Esophagus (tissue), 2 donors: ENCODE results near the gene FANCC. TPM values are rescaled to one million over a fixed set of nuclear protein-coding genes. Genes with fewer than 3 reads are reported as not detected.

Experiments used
- H3K27ac ChIP-seq, 2 donors: one replicate each; pipeline ENCODE4 v1.5.1; 2013; ENCODE audit warnings: low read depth in 2 of 2, mild to moderate bottlenecking in 2 of 2, inconsistent platforms in 1 of 2, low read length in 1 of 2, moderate library complexity in 1 of 2
- H3K27me3 ChIP-seq, 2 donors: one replicate each; pipeline ENCODE4 v1.6.1; 2013; ENCODE audit warnings: low read length in 2 of 2, control low read depth in 1 of 2, mild to moderate bottlenecking in 1 of 2; ENCODE audit not compliant: insufficient read depth in 2 of 2, control insufficient read depth in 1 of 2
- H3K36me3 ChIP-seq, 2 donors: one replicate each; pipeline ENCODE4 v1.6.1; 2013; ENCODE audit warnings: low read length in 1 of 2; ENCODE audit not compliant: control insufficient read depth in 2 of 2, insufficient read depth in 2 of 2
- H3K4me1 ChIP-seq, 2 donors: one replicate each; pipeline ENCODE4 v1.6.1; 2013; ENCODE audit warnings: low read length in 1 of 2; ENCODE audit not compliant: control insufficient read depth in 2 of 2, insufficient read depth in 2 of 2
- H3K4me3 ChIP-seq, 2 donors: one replicate each; pipeline ENCODE4 v1.5.1; 2013; ENCODE audit warnings: low read length in 2 of 2, mild to moderate bottlenecking in 2 of 2, low read depth in 1 of 2, moderate library complexity in 1 of 2
- H3K9me3 ChIP-seq, 2 donors: one replicate each; pipeline ENCODE4 v1.6.1; 2013; ENCODE audit warnings: mild to moderate bottlenecking in 2 of 2, low read depth in 1 of 2, low read length in 1 of 2, moderate library complexity in 1 of 2; ENCODE audit not compliant: control insufficient read depth in 2 of 2, insufficient read depth in 1 of 2
- WGBS, 2 donors: extraction: QIAGEN DNeasy Blood & Tissue Kit; methylation state at CpG; one replicate each; pipeline ENCODE4 v1.1.7; 2013; 5-methylcytosine and 5-hydroxymethylcytosine counted together
- polyA plus RNA-seq, 2 donors: library from polyadenylated mRNA; stranded (reverse); fragments of 200-250 nt; gene quantifications; one replicate each; pipeline ENCODE4 v1.2.3, GENCODE V29; 2013
- donor health status: healthy with polysubstance abuse.
- donor health status: Bipolar disorder and iron deficiency.

FANCC gene
- polyA plus RNA-seq, 2 donors, result 2.5 to 3.6 TPM

DNA sequence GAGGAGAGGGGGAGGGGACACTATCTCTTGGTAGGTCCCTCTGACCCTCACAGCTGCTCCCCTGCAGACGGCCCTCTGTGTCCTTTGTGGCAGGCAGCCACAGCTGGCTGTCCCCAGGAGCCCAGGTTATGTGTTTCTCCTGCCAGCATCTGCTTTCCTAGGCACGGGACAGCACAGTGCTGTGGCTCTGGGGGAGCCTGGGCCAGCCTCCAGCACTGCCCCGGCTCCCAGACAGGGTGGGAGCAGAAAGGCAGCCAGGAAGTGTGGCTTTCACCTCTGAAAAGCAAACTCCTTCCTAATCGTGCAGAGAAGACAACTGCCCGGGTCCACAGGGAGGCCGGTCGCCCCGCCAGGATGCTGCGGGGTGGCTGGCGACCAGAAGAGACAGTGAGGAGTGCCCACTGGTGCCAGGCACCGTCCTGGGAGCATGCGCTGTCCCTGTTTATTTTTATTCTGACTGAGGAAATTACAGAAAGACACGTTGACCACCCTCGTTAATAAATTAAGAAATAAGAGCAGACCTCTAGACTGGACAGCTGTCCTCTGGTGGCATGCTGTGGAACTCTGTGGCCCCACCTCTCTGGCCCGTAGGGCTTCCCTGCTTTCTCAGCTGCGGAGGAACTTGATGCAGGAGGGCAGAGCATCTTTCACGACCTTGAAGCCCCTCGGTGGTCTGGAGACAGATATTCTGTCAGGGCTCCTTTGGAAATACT lies 240.3 kb downstream of the FANCC start:
- Histone ChIP-seq H3K36me3 (peaks cover 6 to 27% of the 10 kb centered on the region in 2 donors), H3K4me3 (no peak overlapping the region), H3K9me3 (no peaks in the 10 kb centered on the region), H3K4me1 (peaks cover 15 to 31% of the 10 kb centered on the region in 2 donors), H3K27ac (peak overlapping the region; percentile 76 to 86), H3K27me3 (no peaks in the 10 kb centered on the region)
- WGBS, 2 donors, result 30 to 41% methylated on average over 18 of the region's 18 CpGs

DNA sequence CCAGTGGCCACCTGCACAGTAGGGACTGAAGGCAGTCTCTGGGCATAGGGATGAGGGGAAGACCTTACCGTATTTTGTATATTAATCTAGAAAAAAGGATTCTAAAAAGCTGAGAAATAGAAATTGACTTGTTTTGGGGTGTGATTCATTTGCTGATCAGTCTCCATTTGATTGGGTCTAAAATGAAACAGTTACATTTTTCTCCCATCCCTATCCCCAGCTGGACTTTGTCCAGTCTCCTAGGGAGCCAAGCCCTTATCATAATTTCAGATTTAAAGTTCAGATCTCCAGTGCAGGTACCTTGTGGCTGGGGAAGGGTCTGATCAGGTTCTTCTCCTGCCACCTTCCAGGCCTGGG lies 240.8 kb downstream of the FANCC start:
- peaks cover under 1 to 22% of the 10 kb centered on the region in 2 donors for H3K36me3 ChIP-seq
- H3K9me3 ChIP-seq, result no peaks in the 10 kb centered on the region
- H3K27me3 ChIP-seq, result no peaks in the 10 kb centered on the region
- H3K27ac ChIP-seq, result peak overlapping the region; percentile 76 to 86
- H3K4me1 ChIP-seq, result peaks cover 15 to 26% of the 10 kb centered on the region in 2 donors
- no peak overlapping the region for H3K4me3 ChIP-seq
- WGBS, 2 donors, result 38 to 41% methylated on average over 1 of the region's 1 CpG

DNA sequence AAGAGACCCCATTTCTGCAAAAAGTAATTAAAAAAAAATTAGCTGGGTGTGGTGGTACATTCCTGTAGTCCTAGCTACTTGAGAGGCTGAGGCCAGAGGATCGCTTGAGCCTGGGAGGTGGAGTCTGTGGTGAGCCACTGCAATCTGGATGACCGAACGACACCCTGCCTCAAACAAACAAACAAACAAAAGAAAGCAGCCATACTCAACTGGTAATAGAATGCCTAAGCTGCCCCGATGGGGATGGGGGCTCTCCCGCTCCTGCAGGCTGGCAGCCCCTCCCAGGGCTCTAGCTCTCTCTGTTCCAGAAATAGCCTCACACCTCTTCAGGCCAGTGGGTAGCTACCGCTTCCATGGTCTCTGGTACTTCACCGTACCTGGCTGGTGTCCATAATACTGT lies 241.8 kb downstream of the FANCC start:
- 55 to 66% methylated on average over 7 of the region's 7 CpGs for WGBS, 2 donors

DNA sequence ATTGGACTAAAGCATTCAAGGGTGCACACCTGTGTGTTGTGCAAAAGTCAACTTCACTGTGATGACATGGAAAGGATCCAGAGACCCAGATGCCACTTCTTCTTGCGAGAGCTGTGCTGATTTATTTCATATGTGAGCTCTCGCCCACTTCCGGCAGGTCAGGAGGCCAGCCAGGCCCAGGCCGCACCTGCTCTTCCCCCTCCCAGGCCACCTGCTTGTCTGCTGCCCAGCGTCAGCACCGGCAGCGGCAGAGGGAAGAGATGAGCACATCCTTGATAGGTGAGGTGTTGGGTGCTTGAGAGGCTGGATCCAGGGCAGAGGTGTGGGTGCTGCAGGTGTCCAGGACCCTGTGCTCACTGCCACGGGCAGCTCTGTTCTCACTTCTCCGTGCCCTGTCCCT lies 242.9 kb downstream of the FANCC start:
- Histone ChIP-seq H3K27ac (peak overlapping the region; percentile 53), H3K4me1 (peaks cover 13 to 26% of the 10 kb centered on the region in 2 donors)
- WGBS, 2 donors, result 45 to 51% methylated on average over 9 of the region's 9 CpGs

More for the DNA sequence above, 241.8 kb downstream of the FANCC start:
- Histone ChIP-seq H3K27me3 (no peaks in the 10 kb centered on the region), H3K27ac (peak overlapping the region; percentile 20 to 68), H3K4me3 (no peak overlapping the region), H3K36me3 (peaks cover 0 to 17% of the 10 kb centered on the region in 2 donors), H3K9me3 (no peaks in the 10 kb centered on the region), H3K4me1 (peaks cover 15 to 22% of the 10 kb centered on the region in 2 donors)

DNA sequence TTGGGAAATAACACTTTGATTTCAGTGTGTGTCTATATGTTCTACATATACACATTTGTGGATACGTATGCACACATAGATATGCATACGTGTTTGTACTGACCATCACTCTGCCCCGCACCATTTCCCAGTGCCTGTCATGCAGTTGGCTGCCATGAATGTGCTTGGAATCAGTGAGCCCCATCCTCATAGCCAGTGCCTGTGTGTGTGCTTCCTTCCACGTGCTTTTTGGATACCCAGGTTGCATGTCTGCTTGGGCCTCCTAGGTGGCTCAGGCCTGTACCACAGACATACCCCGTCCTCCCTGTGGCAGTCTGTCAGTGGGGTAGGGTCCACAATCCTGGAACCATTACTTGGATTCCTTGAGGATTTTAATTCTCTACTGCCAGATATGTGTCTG lies 243.6 kb downstream of the FANCC start:
- Histone ChIP-seq H3K36me3 (peaks cover 0 to 20% of the 10 kb centered on the region in 2 donors), H3K4me3 (no peak overlapping the region), H3K27me3 (no peaks in the 10 kb centered on the region), H3K4me1 (peaks cover 13 to 27% of the 10 kb centered on the region in 2 donors), H3K9me3 (no peaks in the 10 kb centered on the region), H3K27ac (peak overlapping the region; percentile 53)
- 49 to 70% methylated on average over 5 of the region's 5 CpGs for WGBS, 2 donors

More for the DNA sequence above, 242.9 kb downstream of the FANCC start:
- H3K4me3 ChIP-seq, result no peak overlapping the region
- peaks cover 0 to 19% of the 10 kb centered on the region in 2 donors for H3K36me3 ChIP-seq
- H3K9me3 ChIP-seq, result no peaks in the 10 kb centered on the region
- H3K27me3 ChIP-seq, result no peaks in the 10 kb centered on the region

DNA sequence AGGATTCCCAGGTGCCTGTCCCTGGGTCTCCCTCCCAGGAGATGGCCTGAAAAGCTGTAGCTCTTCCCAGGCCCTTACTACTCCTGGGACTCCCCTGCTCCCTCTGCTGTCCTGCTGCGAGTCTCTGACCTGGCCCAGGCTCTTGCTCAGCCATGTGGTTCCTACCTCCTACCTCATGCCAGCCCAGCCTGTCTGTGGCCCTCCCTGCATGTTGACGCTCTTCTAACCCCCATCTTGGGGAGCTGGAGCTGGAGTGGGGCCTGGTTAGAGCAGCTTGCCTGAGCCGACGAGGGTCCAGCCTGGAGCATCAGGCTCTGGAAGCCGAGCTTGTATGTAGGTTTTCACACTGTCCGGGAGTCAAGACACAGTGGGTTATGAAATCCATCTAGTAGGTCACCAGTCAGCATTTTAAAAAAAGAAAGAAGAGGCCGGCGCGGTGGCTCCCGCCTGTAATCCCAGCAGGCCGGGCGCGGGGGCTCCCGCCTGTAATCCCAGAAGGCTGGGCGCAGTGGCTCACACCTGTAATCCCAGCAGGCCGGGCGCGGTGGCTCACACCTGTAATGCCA lies 244.4 kb downstream of the FANCC start:
- H3K9me3 ChIP-seq, result no peaks in the 10 kb centered on the region
- H3K4me1 ChIP-seq, result peaks cover 13 to 23% of the 10 kb centered on the region in 2 donors
- H3K27me3 ChIP-seq, result no peaks in the 10 kb centered on the region
- H3K27ac ChIP-seq, result peak overlapping the region; percentile 14 to 76
- 79 to 80% methylated on average over 18 of the region's 18 CpGs for WGBS, 2 donors
- H3K4me3 ChIP-seq, result no peak overlapping the region
- H3K36me3 ChIP-seq, result peaks cover 0 to 20% of the 10 kb centered on the region in 2 donors

DNA sequence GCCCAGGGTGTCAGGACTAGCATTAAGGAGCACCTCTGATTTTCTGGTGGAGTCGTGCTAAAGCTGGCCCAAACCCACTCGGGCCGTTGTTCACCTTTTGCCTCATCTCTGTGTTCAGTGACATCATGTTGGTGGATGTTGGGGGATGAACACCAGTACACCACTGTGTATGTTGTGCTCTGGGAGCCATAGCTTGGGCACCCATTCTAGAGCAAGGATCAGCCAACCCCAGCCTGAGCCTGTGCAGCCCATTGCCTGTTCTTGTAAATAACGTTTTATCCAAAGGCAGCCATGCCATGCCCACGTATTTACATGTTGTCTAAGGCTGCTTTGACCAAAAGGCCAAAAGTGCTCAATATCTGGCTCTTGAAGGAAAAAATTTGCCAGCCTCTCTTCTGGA lies 245.6 kb downstream of the FANCC start:
- 51 to 58% methylated on average over 5 of the region's 5 CpGs for WGBS, 2 donors
- H3K27me3 ChIP-seq, result no peaks in the 10 kb centered on the region
- H3K27ac ChIP-seq, result peak overlapping the region; percentile 25 to 67
- H3K4me3 ChIP-seq, result no peak overlapping the region
- no peaks in the 10 kb centered on the region for H3K9me3 ChIP-seq
- peaks cover 5 to 23% of the 10 kb centered on the region in 2 donors for H3K4me1 ChIP-seq
- H3K36me3 ChIP-seq, result peaks cover 0 to 17% of the 10 kb centered on the region in 2 donors

DNA sequence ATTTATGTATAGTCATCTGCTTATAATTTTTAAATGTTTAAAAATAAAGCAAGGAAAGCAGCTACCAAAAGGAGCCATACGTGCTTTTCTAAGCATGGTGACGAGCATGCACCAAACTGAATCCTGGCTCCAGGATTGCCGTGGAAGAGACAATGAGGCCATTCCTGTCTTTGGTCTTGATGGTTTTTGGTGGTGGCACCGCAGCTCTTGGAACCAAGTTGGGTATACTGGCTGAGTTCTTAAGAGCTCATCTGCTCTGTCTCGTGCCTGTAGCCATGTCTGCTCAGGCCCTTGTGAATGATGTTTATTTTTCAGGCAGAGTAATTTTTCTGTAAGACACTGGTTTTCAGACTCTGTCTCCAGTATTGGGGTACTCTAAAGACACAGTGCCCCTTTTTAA lies 246.1 kb downstream of the FANCC start:
- WGBS, 2 donors, result 54 to 68% methylated on average over 5 of the region's 5 CpGs
- Histone ChIP-seq H3K36me3 (peaks cover 0 to 19% of the 10 kb centered on the region in 2 donors), H3K4me1 (peaks cover 3 to 25% of the 10 kb centered on the region in 2 donors), H3K4me3 (no peak overlapping the region), H3K27me3 (no peaks in the 10 kb centered on the region), H3K27ac (peak overlapping the region; percentile 25 to 67), H3K9me3 (no peaks in the 10 kb centered on the region)

DNA sequence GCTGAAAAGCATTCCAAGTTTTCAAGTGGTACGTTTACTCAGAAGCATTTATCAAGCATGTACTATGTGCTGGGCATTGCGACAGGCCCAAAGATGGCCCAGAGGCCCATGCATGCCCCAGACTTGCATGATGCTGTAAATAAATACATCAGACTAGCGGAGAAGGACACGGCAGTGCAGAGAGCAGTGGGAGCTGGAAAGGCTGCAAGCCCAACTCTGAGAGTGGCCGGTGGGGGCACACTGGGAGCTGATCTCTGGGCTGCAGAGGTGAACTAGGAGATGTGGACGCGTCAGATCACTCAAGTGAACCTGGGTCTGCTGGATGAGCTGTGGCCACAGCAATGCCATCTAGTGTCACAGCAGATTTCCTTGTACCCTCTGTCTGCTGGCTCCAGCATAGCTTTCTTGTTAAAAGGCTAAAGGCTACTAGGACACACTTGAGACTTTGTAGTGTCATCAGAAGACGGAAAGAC lies 246.9 kb downstream of the FANCC start:
- Histone ChIP-seq H3K27me3 (no peaks in the 10 kb centered on the region), H3K36me3 (peaks cover 0 to 17% of the 10 kb centered on the region in 2 donors), H3K27ac (peak overlapping the region; percentile 28 to 44), H3K4me3 (no peak overlapping the region), H3K9me3 (no peaks in the 10 kb centered on the region), H3K4me1 (peaks cover 4 to 26% of the 10 kb centered on the region in 2 donors)
- 34 to 40% methylated on average over 8 of the region's 8 CpGs for WGBS, 2 donors
